ENCODE measurements around the gene COL6A6. TPM values are rescaled to one million over a fixed set of nuclear protein-coding genes. Genes with fewer than 3 reads are reported as not detected.

COL6A6 gene
- total RNA-seq, 1 donor from 2014 or later = not detected

GRCh38 chr3:130565224-130565623, 48.2 kb downstream of the COL6A6 start:
- no peaks in the 10 kb centered on the region for H3K36me3 ChIP-seq
- H3K27me3 ChIP-seq = no peaks in the 10 kb centered on the region
- no peaks in the 10 kb centered on the region for H3K9me3 ChIP-seq
- TF ChIP-seq POLR2AphosphoS5 (IDR thresholded peaks at IDR 0.05; ENCODE audit: insufficient read depth in 1 of 2, low read depth in 1 of 2) (no peak), CTCF (IDR thresholded peaks at IDR 0.05) (no peak), POLR2A (IDR thresholded peaks at IDR 0.05) (no peak)
- DNase-seq (ENCODE audit: extremely low spot score in 2 of 2) = no peak
- H3K4me1 ChIP-seq = no peaks in the 10 kb centered on the region
- H3K4me3 ChIP-seq = no peak overlapping the region
- no peak overlapping the region for H3K27ac ChIP-seq
- intact Hi-C loops (cut with DNase I) = no loop called here

Other genes with a start within 250 kb of the COL6A6 start
- not detected for gene COL6A5, start 171.5 kb upstream of the COL6A6 start, total RNA-seq
- 20.6 TPM for gene PIK3R4, start 229.7 kb downstream of the COL6A6 start, total RNA-seq